ENCODE data around the gene TMSB10. TPM values are rescaled to one million over a fixed set of nuclear protein-coding genes. Genes with fewer than 3 reads are reported as not detected.
"Not testable (repeated sequence)": the region's sequence is repeated elsewhere in the genome, so short reads cannot be mapped to it uniquely, and the experiment has no call there.

Gene TMSB10
- polyA plus RNA-seq, 3 donors = 1,665 to 1,772 (median 1,732) TPM

DNA sequence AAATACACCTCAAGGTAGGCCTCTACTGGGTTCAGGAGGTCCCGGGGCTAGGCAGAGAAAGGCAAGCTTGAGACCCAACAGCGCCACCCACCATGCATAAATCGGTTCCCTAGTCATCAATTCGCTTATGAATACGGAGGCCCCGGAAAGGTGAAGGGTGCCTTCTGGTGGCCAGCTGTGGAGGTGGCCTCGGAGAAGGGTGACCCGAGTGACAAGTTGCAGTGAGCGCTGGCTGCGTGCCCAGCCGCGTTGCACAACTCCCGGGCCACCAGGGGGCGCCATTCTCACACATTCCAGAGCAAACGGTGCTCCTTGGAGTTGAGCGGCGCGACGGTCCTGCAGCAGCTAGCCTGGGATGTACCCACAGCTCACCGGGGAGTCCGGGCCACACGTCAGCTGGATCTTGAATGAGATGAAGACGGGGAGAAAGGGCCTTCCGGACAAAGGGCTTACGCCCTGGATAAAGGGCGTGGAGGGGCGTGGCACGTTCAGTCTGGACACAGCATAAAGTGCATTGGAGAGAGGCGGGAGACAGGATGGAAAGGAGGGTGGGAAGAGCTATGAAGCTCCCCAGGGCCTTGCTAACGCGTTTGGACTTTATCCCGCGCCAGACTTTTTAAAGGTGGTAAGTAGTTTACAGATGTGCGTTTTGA is 20.4 kb downstream of the TMSB10 start:
- DNase-seq (ENCODE audit: low read depth in 3 of 3, low spot score in 2 of 3) = peak in 2 of 3 donors; percentile 77 to 86

DNA sequence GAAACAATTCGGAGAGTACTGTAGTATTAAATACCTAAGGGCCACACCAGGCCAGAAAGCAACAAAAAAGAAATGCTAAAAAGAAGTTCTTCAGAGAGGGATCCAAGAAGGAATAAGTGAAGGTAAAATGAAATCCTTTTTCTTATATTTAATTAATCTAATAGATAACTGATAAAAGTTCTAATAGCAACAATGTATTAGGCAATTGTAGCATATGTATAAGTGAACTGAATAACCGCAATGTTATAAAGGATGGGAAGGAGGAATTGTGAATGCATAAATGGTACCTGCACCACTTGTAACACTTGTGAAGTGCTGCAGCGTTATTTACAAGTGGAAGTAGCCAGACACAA is 21.8 kb downstream of the TMSB10 start:
- no peak for DNase-seq (ENCODE audit: low read depth in 3 of 3, low spot score in 2 of 3)

DNA sequence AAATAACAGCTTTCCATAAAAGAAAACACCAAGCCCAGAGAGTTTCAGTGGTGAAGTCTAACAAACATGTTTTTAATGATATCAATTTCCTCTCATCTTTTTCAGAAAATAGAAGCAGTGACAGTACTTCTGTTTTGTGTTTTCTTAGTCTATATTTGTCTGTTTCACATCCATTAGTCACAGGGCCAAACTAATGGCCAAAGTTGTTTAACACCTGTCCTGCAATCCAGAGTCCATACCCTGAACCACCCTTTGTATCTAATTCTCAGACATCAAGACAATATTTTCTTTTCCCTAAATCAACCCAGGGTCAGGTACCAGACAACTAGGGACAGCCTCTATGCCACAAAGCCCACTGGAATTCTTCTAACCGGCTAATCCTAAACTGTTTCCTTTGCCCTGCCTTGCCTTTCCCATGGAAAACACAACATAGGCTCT is 25.9 kb downstream of the TMSB10 start:
- DNase-seq (ENCODE audit: low read depth in 3 of 3, low spot score in 2 of 3) = no peak

DNA sequence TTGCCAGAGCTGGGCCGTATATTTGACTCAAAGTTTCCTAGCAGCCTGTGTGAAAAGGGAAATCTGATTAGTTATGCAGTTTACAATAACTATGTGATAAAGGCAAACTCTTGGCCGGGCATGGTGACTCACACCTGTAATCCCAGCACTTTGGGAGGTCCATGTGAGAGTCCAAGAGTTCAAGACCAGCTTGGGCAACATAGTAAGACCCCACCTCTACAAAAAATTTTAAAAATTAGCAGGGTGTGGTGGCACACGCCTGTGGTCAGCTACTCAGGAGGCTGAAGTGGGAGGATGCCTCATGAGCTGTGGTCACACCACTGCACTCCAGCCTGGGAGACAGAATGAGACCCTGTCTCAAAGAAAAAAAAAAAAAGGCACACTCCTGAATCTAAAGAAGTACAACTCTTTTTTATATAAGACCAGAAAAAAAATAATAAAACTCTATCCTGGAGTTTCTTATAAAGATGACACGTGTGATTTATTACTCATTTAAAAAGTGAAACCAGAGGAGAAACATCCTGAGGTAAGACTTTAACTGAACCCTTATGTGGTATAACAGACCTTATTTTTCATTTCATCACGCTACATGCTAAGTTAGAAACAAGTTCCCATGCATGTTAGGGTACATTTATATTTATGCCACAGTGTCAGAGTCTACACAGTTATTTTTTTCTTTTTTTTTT is 32.9 kb downstream of the TMSB10 start:
- no peak for DNase-seq (ENCODE audit: low read depth in 3 of 3, low spot score in 2 of 3)

DNA sequence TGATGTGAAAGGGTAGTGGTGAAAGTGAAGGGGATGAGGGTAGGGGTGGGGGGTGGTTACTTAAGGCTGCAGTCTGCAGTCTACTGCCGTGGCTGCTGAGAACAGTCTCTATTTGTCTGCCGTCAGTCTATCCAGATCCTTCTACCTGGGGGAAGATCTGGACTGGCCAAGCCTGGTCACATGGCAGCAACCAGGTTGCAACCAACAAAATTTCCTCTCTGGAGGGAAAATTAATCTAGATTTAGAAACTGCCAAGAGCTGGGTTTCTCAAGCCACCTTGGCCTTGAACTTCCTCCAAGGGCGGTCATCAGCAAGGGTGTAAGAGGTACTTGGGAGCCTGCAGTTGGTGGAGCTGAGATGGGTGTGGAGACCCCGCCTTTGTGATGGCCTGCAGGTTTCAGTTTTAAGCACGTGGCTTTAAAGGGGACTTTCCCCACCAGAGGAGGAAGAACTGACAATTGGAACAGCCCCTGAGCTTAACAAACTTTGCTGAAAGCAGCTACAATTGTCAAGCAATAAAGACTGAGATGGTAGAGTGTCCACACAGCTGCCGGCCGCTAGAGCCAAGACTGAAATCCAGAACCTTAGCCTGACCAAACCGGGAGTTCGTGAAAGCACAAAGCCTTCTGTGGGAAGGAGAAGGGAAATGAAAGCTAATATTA is 34.1 kb downstream of the TMSB10 start:
- no peak for DNase-seq (ENCODE audit: low read depth in 3 of 3, low spot score in 2 of 3)

DNA sequence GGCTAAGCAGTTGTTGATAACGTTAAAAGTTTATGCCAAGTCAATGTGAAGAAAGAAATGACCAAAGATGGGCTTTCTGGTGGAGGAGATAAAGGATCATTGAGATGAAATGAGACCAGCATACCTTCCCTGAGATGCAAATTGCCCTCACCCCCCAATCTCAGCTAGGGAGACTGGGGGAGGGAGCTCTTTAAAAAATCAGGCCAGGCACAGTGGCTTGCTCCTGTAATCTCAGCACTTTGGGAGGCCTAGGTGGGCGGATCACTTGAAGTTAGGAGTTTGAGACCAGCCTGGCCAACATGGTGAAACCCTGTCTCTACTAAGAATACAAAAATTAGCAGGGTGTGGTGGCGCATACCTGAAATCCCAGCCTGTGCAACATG is 34.6 kb downstream of the TMSB10 start:
- DNase-seq (ENCODE audit: low read depth in 3 of 3, low spot score in 2 of 3) = no peak

DNA sequence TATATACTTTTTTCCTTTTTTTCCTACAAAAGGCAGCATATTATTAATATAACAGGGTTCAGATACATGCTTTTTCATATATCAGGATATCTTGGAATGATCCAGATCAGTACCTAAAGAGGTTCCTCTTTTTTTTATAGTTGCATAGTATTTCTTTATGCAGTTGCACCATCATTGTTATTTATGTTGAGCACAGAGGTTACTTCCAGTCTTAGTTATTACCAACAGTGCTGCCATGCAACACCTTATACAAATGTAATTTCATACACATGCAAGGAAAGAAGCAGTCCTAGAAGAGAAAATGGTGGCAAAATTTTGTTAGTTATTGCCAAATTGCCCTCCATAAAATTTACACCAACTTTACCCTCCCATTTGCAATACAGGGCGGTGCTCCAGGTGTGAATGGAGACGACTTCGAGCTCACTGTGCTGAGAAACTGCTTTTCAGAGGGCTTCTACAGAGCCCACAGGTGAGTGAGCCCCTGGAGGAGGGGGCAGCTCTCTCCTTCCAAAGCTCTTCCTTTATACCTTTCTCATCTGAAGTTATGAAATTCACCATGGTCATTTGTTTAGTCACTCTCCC is 35.5 kb downstream of the TMSB10 start:
- no peak for DNase-seq (ENCODE audit: low read depth in 3 of 3, low spot score in 2 of 3)

DNA sequence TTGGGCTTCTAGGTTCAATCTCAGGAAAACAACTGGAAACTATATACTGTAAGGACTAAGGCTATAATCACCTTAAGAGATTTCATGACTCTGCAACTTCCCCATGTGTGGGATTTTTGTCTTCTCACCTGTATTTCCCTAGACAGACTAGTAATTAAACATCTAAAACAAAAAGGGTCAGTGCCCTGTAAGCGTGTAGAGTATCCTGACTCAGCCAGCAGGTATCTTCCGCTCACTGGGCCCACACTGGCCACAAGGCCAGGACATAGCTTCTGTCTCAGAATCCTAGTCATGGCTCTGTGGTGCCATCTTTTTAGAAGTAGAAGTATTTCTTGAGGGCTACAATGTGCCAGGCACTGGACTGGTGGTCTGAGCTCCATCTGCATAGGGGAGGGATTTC is 36.7 kb downstream of the TMSB10 start:
- no peak for DNase-seq (ENCODE audit: low read depth in 3 of 3, low spot score in 2 of 3)

DNA sequence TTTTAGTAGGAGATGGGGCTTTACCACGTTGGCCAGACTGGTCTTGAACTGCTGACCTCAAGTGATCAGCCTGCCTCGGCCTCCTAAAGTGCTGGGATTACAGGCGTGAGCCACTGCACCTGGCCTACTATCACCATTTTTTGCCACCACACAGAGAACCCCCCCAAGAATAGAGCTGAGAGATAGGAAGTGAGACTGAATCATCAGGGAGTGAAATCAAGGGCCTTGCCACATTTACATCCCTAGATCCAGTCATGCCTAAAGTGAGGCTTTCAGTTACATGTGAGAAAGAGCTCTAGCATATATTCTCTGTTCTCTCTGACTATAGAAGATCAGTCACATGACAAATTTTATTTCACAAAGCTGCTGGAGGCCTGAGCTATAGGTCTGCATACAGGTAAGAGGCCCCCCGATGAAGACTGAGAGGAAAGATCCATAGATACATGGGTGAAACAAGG is 37.5 kb downstream of the TMSB10 start:
- no peak for DNase-seq (ENCODE audit: low read depth in 3 of 3, low spot score in 2 of 3)

DNA sequence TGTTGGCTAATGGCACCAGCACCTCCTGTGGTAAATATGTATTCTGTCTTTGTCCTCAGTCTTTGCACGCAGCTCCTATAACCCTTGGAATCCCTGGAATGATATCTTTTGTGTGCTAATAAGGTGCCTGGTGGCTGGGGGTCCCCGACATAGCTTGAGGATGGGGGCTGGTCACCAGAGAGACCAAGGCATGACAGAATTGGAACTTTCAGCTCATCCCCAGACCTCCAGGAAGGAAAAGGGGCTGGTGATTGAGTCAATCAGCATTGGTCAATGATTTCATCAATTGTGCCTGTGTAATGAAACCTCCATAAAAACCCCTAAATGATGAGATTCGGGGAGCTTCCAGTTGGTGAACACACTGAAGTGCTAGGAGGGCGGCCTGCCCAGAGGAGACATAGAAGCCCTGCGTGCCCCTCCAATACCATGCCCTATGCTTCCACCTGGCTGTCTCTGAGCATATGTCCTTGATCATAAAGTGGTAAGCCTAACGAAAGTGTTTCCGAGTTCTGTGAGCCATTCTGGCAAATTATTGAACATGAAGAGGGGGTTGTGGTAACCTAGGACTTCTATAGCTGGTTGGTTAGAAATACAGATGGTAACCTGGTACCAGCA is 38.9 kb downstream of the TMSB10 start:
- no peak for DNase-seq (ENCODE audit: low read depth in 3 of 3, low spot score in 2 of 3)

DNA sequence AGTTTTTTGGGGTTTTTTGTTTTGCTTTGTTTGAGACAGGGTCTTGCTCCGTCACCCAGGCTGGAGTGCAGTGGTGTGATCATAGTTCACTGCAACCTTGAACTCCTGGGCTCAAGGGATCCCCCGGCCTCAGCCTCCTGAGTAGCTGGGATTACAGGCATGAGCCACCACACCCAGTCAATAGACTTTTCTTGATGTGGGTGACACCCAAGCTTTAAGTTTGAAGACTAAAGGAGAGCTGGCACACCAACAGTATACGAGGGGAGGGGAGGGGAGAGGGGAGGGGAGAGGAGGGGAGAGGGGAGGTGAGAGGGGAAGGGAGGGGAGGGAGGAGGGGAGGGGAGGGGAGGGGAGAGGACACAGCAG is 40.4 kb downstream of the TMSB10 start:
- not testable (repeated sequence) for DNase-seq (ENCODE audit: low read depth in 3 of 3, low spot score in 2 of 3)

DNA sequence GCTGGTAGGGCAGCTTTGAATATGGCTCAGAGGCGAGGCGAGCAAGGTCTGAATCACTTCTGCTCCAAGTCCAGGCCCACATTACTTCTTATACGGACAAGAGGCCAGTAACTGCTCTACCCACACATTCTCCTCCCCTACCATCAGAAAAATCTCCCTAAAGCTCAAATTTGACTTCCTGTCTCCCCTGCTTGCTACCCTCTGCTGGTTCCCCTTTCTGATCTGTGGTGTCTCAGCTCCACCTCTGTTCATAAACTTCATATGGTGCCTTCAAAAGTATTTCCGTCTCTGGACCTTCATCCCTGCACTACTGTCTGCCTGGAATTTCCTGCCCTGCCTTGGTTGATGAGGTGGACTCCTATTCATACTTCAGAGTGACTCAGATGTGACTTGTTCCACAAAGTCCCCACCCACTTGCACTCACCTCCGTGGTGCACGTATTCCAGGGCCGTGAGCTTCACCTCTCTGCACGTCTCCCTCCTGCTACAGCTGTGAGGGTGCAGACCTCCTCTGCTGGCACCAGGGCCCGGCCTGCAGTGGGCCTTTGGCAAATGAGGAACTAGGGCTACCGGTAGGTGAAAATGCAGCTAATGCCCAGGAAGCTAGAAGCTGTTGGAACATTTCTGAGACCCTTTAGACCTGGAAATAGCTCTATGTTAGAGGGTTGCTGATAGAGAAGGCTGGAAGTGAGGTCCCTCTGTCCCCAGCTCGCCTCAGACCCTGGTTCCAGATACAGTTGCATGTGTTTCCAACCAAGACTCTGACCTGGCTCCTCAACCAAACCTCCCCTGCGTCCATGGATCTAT is 41.0 kb downstream of the TMSB10 start:
- no peak for DNase-seq (ENCODE audit: low read depth in 3 of 3, low spot score in 2 of 3)

DNA sequence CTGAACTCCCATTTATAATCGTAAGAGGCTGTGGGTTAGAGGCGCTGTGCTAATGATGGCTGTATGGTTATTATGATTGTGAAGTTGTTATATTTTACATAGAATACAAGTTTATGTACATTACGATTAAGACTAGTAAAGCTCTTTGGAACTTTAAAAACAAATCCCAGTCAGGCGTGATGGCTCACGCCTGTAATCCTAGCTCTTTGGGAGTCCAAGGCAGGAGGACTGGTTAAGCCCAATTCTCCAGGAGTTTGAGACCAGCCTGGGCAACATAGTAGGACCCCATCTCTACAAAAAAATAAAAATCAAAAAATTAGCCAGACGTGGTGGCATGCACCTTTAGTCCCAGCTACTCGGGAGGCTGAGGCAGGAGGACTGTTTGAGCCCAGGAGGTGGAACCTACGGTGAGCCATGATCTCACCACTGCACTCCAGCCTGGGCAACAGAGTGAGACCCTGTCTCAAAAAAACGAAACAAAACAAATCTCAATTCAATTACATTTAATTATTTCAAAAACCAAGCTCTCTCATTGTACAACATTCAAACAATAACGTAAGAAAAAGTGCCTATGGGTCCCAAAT is 41.6 kb downstream of the TMSB10 start:
- no peak for DNase-seq (ENCODE audit: low read depth in 3 of 3, low spot score in 2 of 3)

DNA sequence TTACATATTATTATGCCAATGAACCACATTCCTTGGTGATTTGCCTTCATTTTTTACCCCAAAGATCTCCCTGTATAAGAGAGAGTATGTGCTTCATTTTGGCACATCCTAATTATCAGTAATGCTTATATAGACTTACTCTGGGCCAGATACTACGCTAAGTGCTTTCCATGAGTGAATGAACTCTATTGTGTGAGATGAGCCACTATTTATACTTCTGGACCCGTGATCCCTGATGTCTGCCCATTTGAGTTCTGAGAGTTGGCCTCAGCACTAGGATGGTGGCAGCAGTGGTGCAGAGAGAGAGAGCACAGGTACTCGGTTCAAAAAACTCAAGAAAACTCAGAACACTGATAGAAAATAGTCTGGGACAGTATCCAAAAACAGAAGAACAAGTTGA is 48.1 kb downstream of the TMSB10 start:
- DNase-seq (ENCODE audit: low read depth in 3 of 3, low spot score in 2 of 3) = no peak

DNA sequence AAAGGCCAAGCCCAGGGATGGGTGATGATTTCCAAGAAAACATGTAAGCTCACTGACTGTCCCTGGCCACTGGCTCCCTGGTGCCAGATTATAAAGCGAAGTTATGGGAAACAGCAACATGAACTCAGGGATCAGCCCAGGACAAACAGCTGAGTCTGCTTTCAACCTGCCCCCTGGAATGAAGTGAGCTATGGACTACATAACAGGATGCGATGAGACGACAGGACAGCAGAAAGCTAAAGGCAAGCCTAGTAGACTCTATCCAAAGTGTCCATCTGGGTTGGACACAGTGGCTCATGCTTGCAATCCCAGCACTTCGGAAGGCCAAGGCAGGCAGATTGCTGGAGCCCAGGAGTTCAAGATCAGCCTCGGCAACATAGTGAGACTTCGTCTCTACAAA is 48.9 kb downstream of the TMSB10 start:
- DNase-seq (ENCODE audit: low read depth in 3 of 3, low spot score in 2 of 3) = no peak

Other genes with a start within 250 kb of the TMSB10 start
- gene TRABD2A, start 24.6 kb upstream of the TMSB10 start, polyA plus RNA-seq (ENCODE audit: insufficient read length in 3 of 3) = under 1 TPM; 0.30 to 0.51 (median 0.46) TPM
- gene KCMF1, start 65.5 kb downstream of the TMSB10 start, polyA plus RNA-seq (ENCODE audit: insufficient read length in 3 of 3) = 10 to 100 TPM; 58.9 to 62.8 (median 62.4) TPM
- gene TCF7L1, start 227.7 kb downstream of the TMSB10 start, polyA plus RNA-seq (ENCODE audit: insufficient read length in 3 of 3) = 10 to 100 TPM; 39.7 to 44.7 (median 42.9) TPM

All from right renal cortex interstitium (tissue), 3 donors.